ENCODE measurements around the gene ATP6V0D1.

DNA sequence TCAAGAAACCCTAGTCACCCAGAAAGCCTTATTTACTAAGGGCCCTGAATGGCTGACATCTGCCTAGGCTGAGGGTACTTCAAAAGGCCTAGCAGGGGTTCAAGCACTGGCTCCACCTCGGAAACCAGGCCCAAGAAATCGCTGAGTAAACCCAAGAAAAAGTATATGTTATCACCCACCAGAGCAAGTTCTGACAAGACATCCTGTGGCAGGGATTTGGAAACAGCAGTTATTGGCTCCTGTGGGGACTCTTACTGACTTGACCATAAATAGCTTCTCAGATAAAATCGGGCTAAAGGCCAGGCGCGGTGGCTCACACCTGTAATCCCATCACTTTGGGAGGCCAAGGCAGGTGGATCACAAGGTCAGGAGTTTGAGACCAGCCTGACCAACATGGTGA lies 12.2 kb downstream of the ATP6V0D1 start:
- TF ChIP-seq, protein P1, sequence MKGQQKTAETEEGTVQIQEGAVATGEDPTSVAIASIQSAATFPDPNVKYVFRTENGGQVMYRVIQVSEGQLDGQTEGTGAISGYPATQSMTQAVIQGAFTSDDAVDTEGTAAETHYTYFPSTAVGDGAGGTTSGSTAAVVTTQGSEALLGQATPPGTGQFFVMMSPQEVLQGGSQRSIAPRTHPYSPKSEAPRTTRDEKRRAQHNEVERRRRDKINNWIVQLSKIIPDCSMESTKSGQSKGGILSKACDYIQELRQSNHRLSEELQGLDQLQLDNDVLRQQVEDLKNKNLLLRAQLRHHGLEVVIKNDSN (IDR thresholded peaks at IDR 0.05): no peak
- no peak for TF ChIP-seq CREB1 (IDR thresholded peaks at IDR 0.05; ENCODE audit: low read depth)
- TF ChIP-seq ZBTB7A (IDR thresholded peaks at IDR 0.05; ENCODE audit: low read depth): no peak
- TF ChIP-seq TAF1 (IDR thresholded peaks at IDR 0.05; ENCODE audit: low read depth): no peak
- TF ChIP-seq, protein P2, sequence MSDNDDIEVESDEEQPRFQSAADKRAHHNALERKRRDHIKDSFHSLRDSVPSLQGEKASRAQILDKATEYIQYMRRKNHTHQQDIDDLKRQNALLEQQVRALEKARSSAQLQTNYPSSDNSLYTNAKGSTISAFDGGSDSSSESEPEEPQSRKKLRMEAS (IDR thresholded peaks at IDR 0.05): no peak
- TF ChIP-seq EP300 (IDR thresholded peaks at IDR 0.05; ENCODE audit: borderline replicate concordance): no peak
- TF ChIP-seq FOXM1 (IDR thresholded peaks at IDR 0.05; ENCODE audit: borderline replicate concordance, low read depth): no peak
- TF ChIP-seq CEBPB (IDR thresholded peaks at IDR 0.05): no peak
- TF ChIP-seq YY1 (IDR thresholded peaks at IDR 0.05; ENCODE audit: low read depth): no peak
- TF ChIP-seq NFIC (IDR thresholded peaks at IDR 0.05): no peak
- TF ChIP-seq RAD21 (IDR thresholded peaks at IDR 0.05; ENCODE audit: low read depth): no peak
- TF ChIP-seq TEAD4 (IDR thresholded peaks at IDR 0.05): no peak
